Astrocyte of the spinal cord (primary cell): ENCODE data around the gene PIGQ.

Source experiments
- DNase-seq: peaks from one replicate; pipeline ENCODE4 v3.0.0; 2011; ENCODE audit warnings: low read depth, low spot score
- H3K4me3 ChIP-seq: 2 replicates; pipeline ENCODE4 v1.5.1; 2011; ENCODE audit warnings: low read depth, mild to moderate bottlenecking, low read length, moderate library complexity
- CTCF ChIP-seq: IDR thresholded peaks from 2 replicates; pipeline ENCODE4 v1.5.1; 2012; ENCODE audit warnings: low read depth, mild to moderate bottlenecking, low read length, inconsistent platforms
- in situ Hi-C: cut with HindIII; loops from 2 replicates; pipeline ENCODE4 v1.10.0; 2017; ENCODE audit warnings: low sequenced_read_pairs

Gene PIGQ

GRCh38 chr16:569445-570254, at the start of gene PIGQ:
Gene PIGQ (plus strand): TSS chr16:569968. CDS start chr16:574075, 4,107 bp downstream.
- no peak for TF ChIP-seq CTCF
- in situ Hi-C loops: no loop called here
- peak; percentile 62 for DNase-seq

GRCh38 chr16:520847-521246, 48.9 kb upstream of the PIGQ start:
- no peak overlapping the region for H3K4me3 ChIP-seq
- TF ChIP-seq CTCF: no peak
- in situ Hi-C loops: no loop called here
- no peak for DNase-seq

More at GRCh38 chr16:569445-570254, at the start of gene PIGQ:
- H3K4me3 ChIP-seq: peak within 1 kb of the TSS; percentile 75

GRCh38 chr16:521381-522210, 48.2 kb upstream of the PIGQ start:
- in situ Hi-C loops: no loop called here
- H3K4me3 ChIP-seq: no peak overlapping the region
- peak; percentile 2 for TF ChIP-seq CTCF
- no peak for DNase-seq

- H3K4me3 ChIP-seq: no peak overlapping the region
- DNase-seq: no peak
- no peak for TF ChIP-seq CTCF
- in situ Hi-C loops: no loop called here
Observed at GRCh38 chr16:522320-523096, 47.3 kb upstream of the PIGQ start.

- in situ Hi-C loops: no loop called here
- no peak for DNase-seq
- no peak overlapping the region for H3K4me3 ChIP-seq
- TF ChIP-seq CTCF: no peak
Observed at GRCh38 chr16:523097-523741, 46.5 kb upstream of the PIGQ start.
